Cardiac muscle cell (in vitro differentiated cells and primary cell): ENCODE measurements around the gene UCHL1. TPM values are rescaled to one million over a fixed set of nuclear protein-coding genes. Genes with fewer than 3 reads are reported as not detected.
"Not testable (repeated sequence)": the region's sequence is repeated elsewhere in the genome, so short reads cannot be mapped to it uniquely, and the experiment has no call there.

Source experiments
- DNase-seq, 2 donors: peaks; one replicate each; pipeline versions ENCODE4 v3.0.0 to v3.0.0-alpha.2; 2010 to 2017; ENCODE audit warnings: low read depth in 1 of 2, low spot score in 1 of 2
- H3K27ac ChIP-seq: fragments of 200-600 bp; sonication (generic); 2 replicates; pipeline ENCODE4 v1.5.1; 2016
- H3K27me3 ChIP-seq: fragments of 200-600 bp; sonication (generic); 2 replicates; pipeline ENCODE4 v1.6.0; 2016; ENCODE audit warnings: control low read depth
- H3K36me3 ChIP-seq: fragments of 200-600 bp; sonication (generic); 2 replicates; pipeline ENCODE4 v1.5.1; 2016; ENCODE audit warnings: control low read depth
- H3K4me1 ChIP-seq: fragments of 200-600 bp; sonication (generic); 2 replicates; pipeline ENCODE4 v1.8.1; 2017; ENCODE audit warnings: low read depth, mild to moderate bottlenecking, mixed run types
- H3K4me3 ChIP-seq: fragments of 200-600 bp; sonication (generic); 2 replicates; pipeline ENCODE4 v1.5.1; 2016; ENCODE audit warnings: mild to moderate bottlenecking
- H3K9me3 ChIP-seq: fragments of 200-600 bp; sonication (generic); 2 replicates; pipeline ENCODE4 v1.5.1; 2017; ENCODE audit warnings: low read depth, mild to moderate bottlenecking, control low read depth
- polyA plus RNA-seq: library from polyadenylated mRNA; unstranded; fragments of >200 nt; fragmentation: Nextera tagmentation; extraction: Ambion mirVana; gene quantifications from 2 replicates; pipeline ENCODE4 v1.2.1, GENCODE V29; 2016
- total RNA-seq: library from RNA; depleted of rRNA; stranded (reverse); fragments of >200 nt; gene quantifications from 2 replicates; pipeline ENCODE4 v1.2.3, GENCODE V29; 2016
- TF ChIP-seq, protein P1 (sequence below): IDR thresholded peaks from 2 replicates; pipeline ENCODE4 v1.5.1; 2012; ENCODE audit warnings: low read depth, mild to moderate bottlenecking, low read length

UCHL1 gene
- total and polyA plus RNA-seq, 2 experiments from 2014 or later = 36.3 to 60.3 TPM

DNA sequence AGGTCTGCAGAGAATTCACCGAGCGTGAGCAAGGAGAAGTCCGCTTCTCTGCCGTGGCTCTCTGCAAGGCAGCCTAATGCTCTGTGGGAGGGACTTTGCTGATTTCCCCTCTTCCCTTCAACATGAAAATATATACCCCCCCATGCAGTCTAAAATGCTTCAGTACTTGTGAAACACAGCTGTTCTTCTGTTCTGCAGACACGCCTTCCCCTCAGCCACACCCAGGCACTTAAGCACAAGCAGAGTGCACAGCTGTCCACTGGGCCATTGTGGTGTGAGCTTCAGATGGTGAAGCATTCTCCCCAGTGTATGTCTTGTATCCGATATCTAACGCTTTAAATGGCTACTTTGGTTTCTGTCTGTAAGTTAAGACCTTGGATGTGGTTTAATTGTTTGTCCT is 11.3 kb downstream of the UCHL1 start:
- H3K27ac ChIP-seq = no peak overlapping the region
- TF ChIP-seq, protein P1, sequence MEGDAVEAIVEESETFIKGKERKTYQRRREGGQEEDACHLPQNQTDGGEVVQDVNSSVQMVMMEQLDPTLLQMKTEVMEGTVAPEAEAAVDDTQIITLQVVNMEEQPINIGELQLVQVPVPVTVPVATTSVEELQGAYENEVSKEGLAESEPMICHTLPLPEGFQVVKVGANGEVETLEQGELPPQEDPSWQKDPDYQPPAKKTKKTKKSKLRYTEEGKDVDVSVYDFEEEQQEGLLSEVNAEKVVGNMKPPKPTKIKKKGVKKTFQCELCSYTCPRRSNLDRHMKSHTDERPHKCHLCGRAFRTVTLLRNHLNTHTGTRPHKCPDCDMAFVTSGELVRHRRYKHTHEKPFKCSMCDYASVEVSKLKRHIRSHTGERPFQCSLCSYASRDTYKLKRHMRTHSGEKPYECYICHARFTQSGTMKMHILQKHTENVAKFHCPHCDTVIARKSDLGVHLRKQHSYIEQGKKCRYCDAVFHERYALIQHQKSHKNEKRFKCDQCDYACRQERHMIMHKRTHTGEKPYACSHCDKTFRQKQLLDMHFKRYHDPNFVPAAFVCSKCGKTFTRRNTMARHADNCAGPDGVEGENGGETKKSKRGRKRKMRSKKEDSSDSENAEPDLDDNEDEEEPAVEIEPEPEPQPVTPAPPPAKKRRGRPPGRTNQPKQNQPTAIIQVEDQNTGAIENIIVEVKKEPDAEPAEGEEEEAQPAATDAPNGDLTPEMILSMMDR = no peak
- no peaks in the 10 kb centered on the region for H3K36me3 ChIP-seq
- H3K27me3 ChIP-seq = no peaks in the 10 kb centered on the region
- H3K4me1 ChIP-seq = no peaks in the 10 kb centered on the region
- no peak for DNase-seq
- no peak overlapping the region for H3K4me3 ChIP-seq
- peaks cover 2% of the 10 kb centered on the region for H3K9me3 ChIP-seq

DNA sequence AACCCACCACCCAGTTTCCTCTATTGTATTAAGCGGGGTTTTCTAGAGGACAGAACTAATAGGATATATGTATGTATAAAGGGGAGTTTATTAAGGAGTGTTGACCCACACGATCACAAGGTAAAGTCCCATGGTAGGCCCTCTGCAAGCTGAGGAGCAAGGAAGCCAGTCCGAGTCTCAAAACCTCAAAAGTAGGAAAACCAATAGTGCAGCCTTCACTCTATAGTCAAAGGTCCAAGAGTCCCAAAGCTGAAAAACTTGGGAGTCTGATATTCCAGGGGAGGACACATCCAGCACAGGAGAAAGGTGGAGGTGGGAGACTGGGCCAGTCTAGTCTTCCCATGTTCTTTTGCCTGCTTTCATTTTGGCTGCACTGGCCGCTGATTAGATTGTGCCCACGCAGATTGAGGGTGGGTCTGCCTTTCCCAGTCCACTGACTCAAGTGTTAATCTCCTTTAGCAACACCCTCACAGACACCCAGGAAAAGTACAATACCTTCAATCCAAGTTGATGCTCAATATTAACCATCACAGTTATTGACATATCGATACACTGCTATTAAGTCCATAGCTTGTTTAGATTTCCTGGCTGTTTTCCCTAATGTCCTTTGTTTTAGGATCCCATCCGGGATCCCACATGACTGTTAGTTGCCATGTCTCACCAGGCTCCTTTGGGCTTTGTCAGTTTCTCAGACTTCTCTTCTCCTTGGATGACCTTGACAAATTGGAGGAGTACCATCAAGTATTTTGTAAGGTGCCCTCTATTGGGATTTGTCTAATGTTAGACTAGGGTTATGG is 12.2 kb downstream of the UCHL1 start:
- TF ChIP-seq, protein P1 = no peak
- H3K27ac ChIP-seq = no peak overlapping the region
- no peaks in the 10 kb centered on the region for H3K4me1 ChIP-seq
- peaks cover 2% of the 10 kb centered on the region for H3K9me3 ChIP-seq
- H3K4me3 ChIP-seq = no peak overlapping the region
- no peaks in the 10 kb centered on the region for H3K27me3 ChIP-seq
- H3K36me3 ChIP-seq = no peaks in the 10 kb centered on the region
- DNase-seq = no peak

DNA sequence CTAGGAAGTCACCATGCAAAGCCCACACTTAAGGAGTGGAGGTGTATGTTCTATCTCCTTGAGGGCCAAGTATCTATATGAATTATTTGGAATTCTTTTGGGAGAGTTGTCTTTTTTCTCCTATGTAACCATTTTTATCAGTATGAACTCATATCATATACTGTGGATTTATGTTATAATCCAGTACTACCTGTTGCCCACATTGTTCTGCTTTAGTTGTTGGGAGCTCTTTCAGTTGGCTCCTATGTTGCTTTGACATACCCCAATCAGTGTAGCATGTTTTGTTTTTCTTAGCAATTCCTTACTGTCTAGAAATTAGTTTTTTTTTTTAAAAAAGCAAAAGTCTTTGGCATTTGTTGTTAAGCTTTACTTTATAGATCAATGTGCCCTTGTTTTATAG is 13.0 kb downstream of the UCHL1 start:
- no peaks in the 10 kb centered on the region for H3K27me3 ChIP-seq
- no peaks in the 10 kb centered on the region for H3K4me1 ChIP-seq
- H3K9me3 ChIP-seq = no peaks in the 10 kb centered on the region
- no peak for DNase-seq
- TF ChIP-seq, protein P1 = no peak
- no peak overlapping the region for H3K4me3 ChIP-seq
- H3K36me3 ChIP-seq = no peaks in the 10 kb centered on the region
- H3K27ac ChIP-seq = no peak overlapping the region

DNA sequence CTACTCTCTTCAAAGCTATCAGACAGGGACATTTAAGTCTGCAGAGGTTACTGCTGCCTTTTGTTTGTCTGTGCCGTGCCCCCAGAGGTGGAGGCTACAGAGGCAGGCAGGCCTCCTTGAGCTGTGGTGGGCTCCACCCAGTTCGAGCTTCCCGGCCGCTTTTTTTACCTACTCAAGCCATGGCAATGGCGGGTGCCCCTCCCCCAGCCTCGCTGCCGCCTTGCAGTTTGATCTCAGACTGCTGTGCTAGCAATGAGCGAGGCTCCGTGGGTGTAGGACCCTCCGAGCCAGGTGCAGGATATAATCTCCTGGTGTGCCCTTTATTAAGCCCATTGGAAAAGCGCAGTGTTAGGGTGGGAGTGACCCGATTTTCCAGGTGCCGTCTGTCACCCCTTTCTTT is 19.2 kb downstream of the UCHL1 start:
- H3K27me3 ChIP-seq, H3K36me3 ChIP-seq, DNase-seq, H3K27ac ChIP-seq, H3K4me3 ChIP-seq, H3K4me1 ChIP-seq, H3K9me3 ChIP-seq: not testable (repeated sequence)

DNA sequence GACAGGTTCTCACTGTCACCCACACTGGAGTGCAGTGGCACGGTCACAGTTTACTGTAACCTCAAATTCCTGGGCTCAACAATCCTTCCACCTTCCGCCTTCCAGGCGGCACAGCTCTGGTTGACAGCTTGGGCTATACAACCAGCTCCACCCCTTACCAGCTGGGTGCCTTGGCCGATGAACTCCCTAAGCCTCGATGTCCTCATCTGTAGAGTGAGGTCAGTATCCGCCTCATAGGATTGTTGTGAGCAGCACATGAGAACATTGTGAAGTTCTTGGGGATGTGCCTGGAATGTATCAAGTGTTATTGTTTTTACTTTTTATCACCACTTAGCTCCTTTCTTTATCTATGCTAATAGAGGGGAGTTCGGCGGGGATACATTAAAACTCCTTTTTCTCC is 23.3 kb downstream of the UCHL1 start:
- Histone ChIP-seq H3K4me3 (no peak overlapping the region), H3K4me1 (no peaks in the 10 kb centered on the region), H3K27me3 (no peaks in the 10 kb centered on the region), H3K36me3 (no peaks in the 10 kb centered on the region), H3K9me3 (no peaks in the 10 kb centered on the region), H3K27ac (no peak overlapping the region)
- DNase-seq = peak in 1 of 2 donors; percentile 65
- TF ChIP-seq, protein P1 = no peak

DNA sequence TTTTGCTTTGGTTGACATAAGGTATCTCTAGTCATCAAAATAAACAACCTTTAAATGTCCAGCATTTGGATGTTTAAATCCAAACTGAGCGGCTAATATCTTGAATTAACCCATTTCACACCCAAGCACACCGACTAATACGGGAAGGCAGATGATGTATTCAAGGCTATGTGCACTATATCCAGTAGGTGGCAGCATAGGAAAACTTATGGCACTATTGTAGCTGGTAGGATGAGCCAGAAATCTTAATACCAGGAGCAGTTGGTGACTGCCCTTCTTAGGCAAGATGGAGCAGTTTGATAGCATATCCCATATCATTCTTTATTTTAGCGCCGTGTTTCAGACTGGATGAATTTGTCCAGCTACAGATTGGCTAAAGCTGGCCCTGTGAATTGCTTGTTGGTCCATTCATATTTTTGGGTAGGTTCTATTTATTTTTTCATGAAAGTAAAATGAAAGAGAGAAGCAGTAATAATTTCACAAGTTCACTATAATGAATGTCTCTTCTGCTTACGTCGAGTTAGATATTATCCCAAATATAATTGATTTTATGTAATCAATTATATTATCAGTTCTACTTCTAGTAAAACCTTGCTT is 24.4 kb downstream of the UCHL1 start:
- Histone ChIP-seq H3K4me3 (no peak overlapping the region), H3K27ac (no peak overlapping the region), H3K36me3 (no peaks in the 10 kb centered on the region), H3K4me1 (no peaks in the 10 kb centered on the region), H3K9me3 (no peaks in the 10 kb centered on the region), H3K27me3 (peaks cover 3% of the 10 kb centered on the region)
- DNase-seq = peak; percentile 83 to 86
- TF ChIP-seq, protein P1 = peak; percentile 79
